NCI-H446 (cell line): ENCODE data around the gene DLST.
"Not testable (repeated sequence)": the region's sequence is repeated elsewhere in the genome, so short reads cannot be mapped to it uniquely, and the experiment has no call there.

Source experiments
- DNase-seq, 2 experiments: peaks; one replicate each; lab custom pipeline; 2025; lab: John Stamatoyannopoulos, UW

The DLST gene

GRCh38 chr14:74917646-74918081, 35.9 kb downstream of the DLST start:
- peak in 1 of 2 experiments; percentile 12 for DNase-seq

GRCh38 chr14:74918380-74918779, 36.7 kb downstream of the DLST start:
- DNase-seq = no peak

- no peak for DNase-seq
Observed at GRCh38 chr14:74919421-74920165, 37.9 kb downstream of the DLST start.

- no peak for DNase-seq
Observed at GRCh38 chr14:74920281-74920680, 38.6 kb downstream of the DLST start.

- no peak for DNase-seq
Observed at GRCh38 chr14:74921053-74921620, 39.4 kb downstream of the DLST start.

- DNase-seq = no peak
Observed at GRCh38 chr14:74921987-74922751, 40.5 kb downstream of the DLST start.

- peak; percentile 83 to 93 for DNase-seq
Observed at GRCh38 chr14:74922752-74923401, 41.2 kb downstream of the DLST start, which contains the start of gene RPS6KL1. Gene RPS6KL1 (minus strand): TSS chr14:74923260. CDS start chr14:74921541, 1,719 bp downstream.

GRCh38 chr14:74924061-74924460, 42.3 kb downstream of the DLST start:
- no peak for DNase-seq

- no peak for DNase-seq
Observed at GRCh38 chr14:74927225-74927624, 45.5 kb downstream of the DLST start.

- no peak for DNase-seq
Observed at GRCh38 chr14:74929242-74929641, 47.5 kb downstream of the DLST start.

- not testable (repeated sequence) for DNase-seq
Observed at GRCh38 chr14:74931744-74932143, 50.0 kb downstream of the DLST start.

GRCh38 chr14:74932401-74932901, 50.7 kb downstream of the DLST start:
- DNase-seq = no peak

GRCh38 chr14:74932936-74933335, 51.2 kb downstream of the DLST start:
- not testable (repeated sequence) for DNase-seq

GRCh38 chr14:74934041-74934440, 52.3 kb downstream of the DLST start:
- no peak for DNase-seq

GRCh38 chr14:74934476-74935359, 53.0 kb downstream of the DLST start:
- no peak for DNase-seq

- DNase-seq = no peak
Observed at GRCh38 chr14:74935360-74935680, 53.6 kb downstream of the DLST start.

- DNase-seq = no peak
Observed at GRCh38 chr14:74936151-74936550, 54.4 kb downstream of the DLST start.

- DNase-seq = no peak
Observed at GRCh38 chr14:74936731-74937130, 55.0 kb downstream of the DLST start.

GRCh38 chr14:74937171-74937570, 55.5 kb downstream of the DLST start:
- DNase-seq = no peak

- no peak for DNase-seq
Observed at GRCh38 chr14:74938531-74939495, 57.1 kb downstream of the DLST start.
